Measurements from ENCODE around the gene LHFPL3.
"Not testable (repeated sequence)": the region's sequence is repeated elsewhere in the genome, so short reads cannot be mapped to it uniquely, and the experiment has no call there.

The LHFPL3 gene

DNA sequence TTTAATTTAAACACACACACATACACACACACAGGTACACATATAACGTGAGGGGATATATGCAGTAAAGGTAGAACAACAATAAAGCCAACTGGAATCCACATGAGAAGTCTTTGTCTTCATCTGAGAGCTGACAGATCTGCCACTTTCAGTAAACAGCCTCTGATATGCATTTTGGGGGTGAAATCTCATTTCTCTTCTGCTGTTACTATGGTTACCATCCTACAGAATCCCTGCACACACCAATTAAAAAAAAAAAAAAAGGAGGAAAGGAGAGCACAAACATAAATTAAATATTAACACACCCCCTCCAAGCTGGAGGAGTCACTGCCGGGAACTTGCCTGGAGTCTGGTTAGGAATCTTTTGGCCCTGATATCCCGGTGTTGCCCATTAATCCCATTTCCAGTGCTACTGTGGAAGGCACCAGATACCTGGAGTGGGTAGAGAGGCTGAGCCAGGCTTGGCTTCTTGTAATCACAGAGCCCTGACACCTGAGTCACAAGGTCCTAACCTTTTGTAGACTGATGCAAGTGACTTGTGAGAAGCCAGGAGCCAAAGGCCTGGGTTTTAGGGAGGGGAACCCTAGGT is 169.1 kb downstream of the LHFPL3 start:
- no peak for DNase-seq

DNA sequence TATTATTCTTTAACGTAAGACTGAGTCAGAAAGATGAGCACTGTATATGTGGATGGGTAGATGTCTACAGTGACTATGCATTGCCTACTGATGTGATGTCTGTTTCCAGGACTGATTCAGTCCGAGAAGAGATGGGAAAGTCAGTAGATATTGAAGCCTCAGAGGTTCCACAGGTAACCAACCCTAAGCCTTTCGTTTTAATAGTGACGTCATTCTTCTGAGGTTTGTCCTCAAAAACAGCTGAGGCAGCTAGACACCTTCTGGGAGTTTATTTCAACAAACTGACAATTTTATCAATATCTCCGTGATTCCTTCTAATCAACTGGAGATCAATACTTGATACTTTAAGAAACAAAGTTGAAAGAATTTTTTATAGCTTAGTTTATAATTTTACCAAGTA is 171.6 kb downstream of the LHFPL3 start:
- no peak for DNase-seq

DNA sequence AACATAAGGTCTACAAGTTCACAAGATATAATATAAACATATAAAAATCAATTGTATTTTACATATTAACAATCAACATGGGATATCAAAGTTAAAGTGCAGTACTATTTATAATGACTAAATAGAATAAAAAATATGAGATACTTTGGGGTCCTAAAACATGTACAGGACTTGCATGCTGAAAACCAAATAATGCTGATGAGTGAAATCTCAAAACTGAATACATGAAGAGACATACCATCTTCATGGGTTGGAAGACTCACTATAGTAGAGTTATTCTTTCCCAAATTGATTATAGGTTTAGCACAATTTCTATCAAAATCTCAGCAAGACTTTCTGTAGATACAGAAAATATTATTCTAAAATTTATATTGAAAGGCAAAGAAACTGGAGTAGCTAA is 181.5 kb downstream of the LHFPL3 start:
- DNase-seq = no peak

DNA sequence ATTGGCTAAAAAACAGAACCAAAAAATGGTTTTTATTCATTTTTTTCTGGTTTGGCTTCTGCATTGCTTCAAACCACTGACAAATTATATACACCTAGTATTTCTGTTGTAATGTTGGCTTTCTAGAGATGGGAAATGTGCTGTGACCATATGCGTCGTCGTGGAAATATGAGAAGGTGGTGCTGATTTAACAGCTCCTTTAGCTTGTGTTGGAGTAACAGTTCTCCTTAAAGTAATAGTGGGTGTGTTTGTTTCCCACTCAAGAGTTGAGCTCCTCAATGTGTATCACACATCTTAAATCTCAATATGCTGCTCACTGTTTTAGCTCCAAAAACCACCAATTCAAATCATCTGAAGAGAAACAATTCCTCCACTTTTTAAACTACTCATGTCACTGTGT is 196.4 kb downstream of the LHFPL3 start:
- DNase-seq = no peak

DNA sequence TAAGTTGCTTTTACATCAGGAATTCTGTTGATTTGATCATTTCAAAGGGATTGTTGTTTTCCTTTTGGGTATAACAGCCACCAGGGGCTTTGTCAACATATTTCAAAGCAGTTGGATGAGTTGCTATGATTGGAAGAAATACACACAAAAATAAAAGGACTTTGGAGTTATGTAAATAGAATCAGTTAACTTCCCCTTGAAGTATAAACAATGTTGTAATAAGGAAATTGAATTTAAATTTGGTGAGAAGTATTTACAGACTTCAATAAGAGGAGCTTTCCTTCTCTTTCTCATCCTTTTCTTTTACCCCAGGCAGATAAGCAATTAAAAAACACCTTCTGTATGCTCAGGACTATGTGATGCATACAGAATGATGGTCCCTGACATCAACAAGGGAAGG is 199.7 kb downstream of the LHFPL3 start:
- no peak for DNase-seq

DNA sequence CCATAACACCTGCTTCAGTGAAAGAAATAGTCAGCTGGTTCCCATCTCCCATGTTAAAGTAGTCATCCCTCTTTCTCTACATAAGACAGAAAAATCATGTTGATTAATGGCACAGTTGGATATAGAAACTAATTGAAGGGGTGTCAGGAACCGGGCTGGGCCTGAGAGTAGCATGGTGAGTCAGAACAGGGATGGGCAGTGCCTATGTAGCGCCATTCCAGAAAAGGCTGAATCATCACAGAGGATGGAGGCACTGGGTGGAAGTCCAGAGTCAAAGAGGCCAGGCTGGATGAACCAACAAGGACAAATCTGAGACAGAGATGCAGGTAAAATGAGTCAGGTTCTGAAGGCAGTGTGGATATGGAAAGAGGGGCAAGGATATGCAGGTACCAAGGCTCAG is 201.2 kb downstream of the LHFPL3 start:
- DNase-seq = no peak

DNA sequence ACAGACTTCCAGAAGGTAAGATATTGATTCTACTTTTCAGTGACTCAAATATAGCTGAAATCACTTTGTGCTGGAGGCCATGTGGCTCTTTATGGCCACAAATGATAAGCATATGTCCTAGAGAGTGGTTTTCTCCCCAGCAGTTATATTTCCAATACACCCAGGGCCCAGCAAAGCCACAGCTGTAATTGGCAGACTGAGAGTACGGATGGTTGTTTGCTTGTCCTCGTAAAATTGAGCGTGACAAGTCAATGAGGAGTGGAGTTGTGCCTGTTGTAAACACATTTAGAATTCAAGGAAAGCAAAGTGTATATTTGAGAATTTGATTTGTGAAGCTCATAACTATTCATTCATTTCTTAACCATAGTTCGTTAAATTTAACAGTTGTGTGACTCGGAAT is 201.8 kb downstream of the LHFPL3 start:
- DNase-seq = no peak

DNA sequence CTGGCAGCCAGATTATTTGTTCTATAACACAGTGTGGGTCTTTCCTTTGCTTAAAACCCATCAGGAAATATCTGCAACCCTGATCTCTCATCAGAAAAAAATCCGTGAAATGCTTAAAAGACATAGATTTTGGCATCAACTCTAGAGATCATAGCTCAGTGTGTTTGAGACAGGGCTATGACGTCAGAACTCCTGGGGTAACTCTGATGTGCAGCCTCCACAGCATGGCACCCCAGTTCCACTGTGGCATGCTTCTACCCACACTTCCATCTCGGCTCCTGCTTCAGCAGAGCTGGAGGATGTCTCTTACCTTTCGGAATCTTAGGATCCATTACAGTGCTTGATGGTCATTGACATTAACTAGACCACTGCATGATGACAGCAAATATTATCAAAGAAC is 205.7 kb downstream of the LHFPL3 start:
- no peak for DNase-seq

DNA sequence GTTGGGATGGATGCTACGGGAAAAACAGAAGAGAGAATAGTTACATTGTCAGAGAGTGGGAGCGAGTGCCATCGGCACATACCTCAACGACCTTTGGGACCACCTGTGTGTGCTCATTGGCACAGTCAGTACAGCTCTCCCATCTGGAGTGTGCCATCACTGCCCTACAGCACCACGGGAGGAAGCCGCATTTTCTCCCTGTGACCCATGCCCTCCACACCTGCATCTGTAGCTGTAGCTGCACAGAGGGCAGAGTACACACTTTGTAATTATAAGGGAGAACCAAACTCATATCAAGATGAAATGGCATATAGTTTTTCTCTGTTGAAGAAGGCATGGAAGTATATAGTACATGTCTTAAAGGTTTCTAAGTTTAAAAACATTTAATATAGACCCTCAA is 207.4 kb downstream of the LHFPL3 start:
- no peak for DNase-seq

DNA sequence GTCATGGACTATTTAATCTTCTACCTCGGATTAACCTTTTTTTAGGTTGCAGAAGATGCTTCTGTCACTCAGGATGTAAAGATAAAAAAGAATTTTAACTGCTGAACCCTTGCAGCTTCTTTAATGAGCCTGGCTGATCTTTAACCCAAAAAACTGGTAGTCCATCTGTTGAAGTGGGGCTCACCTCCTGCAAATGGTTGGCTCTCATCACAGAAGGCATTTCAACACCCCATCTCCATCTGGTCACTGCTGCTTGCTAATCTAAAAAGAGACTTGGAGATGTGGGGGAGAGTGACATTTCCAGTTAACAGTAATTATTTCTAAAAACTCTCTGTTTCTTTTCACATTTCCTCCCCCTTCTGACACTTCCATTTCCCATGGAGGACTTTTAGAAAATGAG is 208.6 kb downstream of the LHFPL3 start:
- no peak for DNase-seq

DNA sequence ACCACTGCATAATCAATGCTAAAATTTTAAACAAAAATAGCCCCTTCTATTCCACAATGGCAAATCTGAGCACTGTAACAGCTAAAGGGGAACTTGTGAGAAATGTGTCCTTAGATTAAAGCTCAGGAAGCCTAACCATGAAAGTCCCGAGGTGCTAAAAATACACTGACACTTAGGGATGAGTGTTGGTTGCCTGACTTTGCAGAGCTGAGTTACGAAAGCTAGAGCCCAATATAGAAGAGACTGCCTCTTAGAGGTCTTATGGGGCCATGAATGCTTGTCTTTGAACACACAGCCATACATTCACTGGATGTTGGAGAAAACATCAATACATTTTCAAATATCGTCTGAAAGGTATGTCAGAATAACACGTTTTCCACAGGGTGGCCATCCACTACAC is 209.7 kb downstream of the LHFPL3 start:
- DNase-seq = no peak

DNA sequence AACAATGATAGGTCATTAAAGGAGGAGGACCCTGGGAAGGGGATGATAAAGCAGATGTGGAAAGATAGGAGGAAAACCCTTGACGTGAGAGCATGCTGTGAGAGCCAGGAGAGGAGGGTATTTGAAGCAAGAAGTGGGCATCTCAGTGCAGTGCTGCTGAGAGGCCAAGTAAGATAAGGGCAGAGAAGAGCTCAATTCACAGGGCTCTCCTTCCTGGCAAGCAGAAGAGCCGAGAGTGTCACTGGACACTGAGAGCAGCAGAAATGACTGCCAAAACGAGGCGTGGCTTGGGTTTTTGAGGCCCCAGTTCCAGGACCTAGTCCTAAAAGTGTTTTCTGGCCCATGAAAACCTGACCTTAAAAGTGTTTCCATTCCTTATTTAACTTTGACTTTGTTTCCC is 213.5 kb downstream of the LHFPL3 start:
- DNase-seq = no peak

DNA sequence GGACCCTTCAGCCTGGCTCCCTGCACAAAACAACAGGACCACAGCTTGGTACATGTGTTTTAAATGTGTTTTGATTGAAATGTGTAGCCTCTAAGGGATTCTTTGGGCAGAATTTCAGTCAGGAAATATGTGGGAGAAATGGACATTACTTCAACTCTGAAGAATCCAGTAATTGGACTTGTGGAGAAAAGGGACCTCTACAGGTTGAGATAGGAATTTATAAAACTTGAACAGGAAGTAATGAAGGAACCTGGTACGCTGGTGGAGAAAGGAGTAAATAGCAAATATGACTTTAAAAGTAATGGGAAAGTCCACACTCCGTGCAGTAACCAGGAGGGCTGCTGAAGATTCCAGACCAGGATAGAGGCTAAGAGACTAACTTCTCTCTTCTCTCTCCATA is 220.5 kb downstream of the LHFPL3 start:
- peak; percentile 9 for DNase-seq

DNA sequence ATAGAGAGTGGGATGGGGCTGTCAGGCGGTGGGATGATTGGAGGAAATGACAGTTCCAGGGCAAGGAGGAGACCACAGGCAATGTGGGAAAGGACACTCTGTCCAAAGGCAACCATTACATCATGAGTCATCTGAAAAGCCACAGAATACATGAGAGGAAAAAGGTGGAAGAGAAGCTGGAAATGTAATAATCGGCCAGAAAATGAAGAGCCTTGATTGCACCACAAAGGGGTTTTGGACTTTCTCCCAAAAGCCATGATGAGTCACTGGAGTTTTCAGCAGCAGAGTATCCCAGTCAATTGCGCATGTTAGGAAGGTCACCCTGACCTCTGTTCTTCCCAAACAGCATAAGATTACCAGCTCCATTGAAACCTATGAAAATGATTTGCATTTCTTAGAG is 222.0 kb downstream of the LHFPL3 start:
- DNase-seq = no peak

DNA sequence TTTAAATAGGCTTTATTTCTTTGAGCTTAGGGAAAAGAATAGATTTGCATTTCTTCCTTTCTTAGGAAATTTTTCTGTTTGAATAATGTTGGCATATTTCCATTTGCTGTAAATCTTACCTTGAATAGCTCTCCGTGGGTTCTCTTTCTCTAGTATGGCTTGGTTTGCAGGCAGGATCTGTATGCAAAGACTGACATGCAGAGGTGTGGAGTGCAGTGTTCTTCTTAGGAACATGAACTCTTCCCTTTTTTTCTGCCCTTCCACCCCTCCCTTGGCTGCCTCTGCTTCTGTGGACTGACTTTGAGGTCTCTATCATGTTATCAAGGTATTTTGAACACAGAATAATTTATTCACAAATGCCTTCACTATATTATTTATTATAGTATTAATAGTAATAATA is 222.8 kb downstream of the LHFPL3 start:
- no peak for DNase-seq

DNA sequence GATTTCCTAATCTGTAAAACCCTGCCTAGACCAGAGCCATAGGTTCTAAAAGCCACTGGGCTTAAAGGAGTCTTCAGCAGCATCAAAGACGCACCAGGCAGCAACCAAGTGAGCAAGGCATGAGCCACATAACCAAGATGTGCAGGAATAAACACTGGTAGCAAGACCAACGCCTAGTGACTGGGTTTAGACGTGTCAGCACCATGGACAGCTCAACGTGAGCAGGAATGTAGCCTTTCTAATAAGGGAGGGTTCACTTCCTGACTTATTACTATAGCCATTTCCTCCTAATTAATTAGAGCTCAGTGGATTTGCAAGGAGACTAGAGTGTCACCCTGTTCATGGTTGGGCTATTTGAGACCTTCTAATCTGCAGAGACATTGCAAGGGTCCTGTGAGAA is 223.7 kb downstream of the LHFPL3 start:
- DNase-seq = no peak

DNA sequence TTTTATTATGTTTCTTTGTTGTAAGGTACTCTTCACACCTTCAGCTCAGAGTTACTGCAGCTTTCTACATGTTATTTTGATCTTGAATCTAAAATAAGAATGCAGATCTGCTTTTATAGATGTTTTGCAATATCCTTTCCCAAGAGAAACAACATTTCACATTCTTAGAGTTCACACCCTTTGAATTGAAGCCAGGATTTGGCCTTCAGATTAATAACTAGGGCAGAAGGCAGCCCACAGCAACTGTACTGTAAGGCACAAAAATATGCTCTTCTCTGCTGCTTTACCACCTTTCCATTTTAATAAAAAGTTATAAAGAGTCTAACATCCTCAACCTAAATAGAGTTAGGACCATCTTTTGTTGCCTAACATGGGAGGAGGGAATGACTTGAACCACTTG is 224.7 kb downstream of the LHFPL3 start:
- DNase-seq = no peak

DNA sequence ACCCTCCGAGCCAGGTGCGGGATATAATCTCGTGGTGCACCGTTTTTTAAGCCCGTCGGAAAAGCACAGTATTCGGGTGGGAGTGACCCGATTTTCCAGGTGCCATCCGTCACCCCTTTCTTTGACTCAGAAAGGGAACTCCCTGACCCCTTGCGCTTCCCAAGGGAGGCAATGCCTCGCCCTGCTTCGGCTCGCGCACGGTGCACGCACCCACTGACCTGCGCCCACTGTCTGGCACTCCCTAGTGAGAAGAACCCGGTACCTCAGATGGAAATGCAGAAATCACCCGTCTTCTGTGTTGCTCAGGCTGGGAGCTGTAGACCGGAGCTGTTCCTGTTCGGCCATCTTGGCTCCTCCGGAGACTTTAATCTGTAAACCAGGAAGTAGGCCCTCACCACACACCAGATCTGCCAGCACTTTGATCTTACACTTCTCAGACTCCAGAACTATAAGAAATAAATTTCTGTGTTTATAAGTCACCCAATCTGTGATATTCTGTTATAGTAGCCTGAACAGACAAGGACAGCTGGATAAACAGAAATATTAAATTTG is 235.0 kb downstream of the LHFPL3 start:
- DNase-seq = not testable (repeated sequence)

DNA sequence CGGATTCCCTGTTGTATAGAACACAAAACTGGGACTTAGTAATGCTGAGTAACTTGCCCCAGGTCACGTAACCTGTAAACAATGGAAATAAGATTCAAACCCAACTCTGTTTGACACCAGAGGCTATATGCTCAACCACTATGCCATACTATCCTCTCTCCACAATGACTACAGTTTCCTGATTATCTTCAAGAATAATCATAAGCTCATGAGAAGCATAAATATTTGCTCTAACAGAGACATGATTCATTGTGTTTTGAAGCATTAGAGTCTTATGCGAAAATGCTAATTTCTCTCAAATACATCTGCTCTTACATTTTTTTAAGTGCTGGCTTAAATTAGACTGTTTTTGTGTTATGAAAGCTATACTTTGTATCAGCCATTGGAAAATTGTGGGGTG is 241.3 kb downstream of the LHFPL3 start:
- no peak for DNase-seq

DNA sequence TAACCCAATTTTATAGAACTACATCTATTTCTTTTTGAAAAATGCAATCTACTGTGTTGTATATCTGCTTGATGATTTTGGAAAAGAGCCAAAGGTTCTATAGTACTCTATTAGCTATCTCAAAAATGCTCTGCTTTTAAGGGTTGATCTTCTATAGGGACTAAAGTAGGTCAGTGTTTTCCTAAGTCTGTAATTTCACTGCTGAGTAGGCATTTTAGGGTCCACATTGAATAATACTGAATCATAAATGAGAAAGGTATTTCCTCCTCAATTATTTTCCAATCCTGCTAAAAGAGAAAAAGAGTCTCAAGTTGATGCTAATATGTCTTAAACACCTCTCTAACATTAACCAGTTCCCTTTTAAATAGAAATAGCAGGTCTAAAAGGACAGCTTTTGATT is 244.2 kb downstream of the LHFPL3 start:
- no peak for DNase-seq

DNA sequence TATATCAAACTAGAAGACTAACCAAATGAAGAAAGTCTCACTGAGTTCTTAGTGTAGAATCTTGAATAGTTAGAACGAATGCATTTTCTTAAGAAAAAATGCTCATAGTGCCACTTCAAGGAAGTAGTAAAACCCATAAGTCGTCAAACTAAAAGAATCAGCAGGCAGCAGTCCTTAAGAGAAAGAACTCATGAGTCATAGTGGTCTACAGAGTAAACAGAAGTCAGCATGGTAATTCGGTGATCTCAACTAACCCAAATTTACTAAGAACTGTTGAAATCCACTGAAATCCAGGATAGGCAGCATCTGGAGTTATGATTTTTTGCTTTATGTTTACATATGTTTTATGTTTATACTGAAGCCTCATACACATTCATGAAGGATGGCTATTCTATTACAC is 256.2 kb downstream of the LHFPL3 start:
- no peak for DNase-seq

DNA sequence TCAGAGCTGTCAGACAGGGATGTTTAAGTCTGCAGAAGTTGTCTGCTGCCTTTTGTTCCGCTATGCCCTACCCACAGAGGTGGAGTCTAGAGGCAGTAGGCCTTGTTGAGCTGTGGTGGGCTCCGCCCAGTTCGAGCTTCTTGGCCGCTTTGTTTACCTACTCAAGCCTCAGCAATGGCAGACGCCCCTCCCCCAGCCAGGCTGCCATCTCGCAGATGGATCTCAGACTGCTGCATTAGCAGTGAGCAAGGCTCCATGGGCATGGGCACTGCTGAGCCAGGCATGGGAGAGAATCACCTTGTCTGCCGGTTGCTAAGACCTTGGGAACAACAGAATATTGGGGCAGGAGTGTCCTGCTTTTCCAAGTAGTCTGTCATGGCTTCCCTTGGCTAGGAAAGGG is 267.2 kb downstream of the LHFPL3 start:
- DNase-seq = not testable (repeated sequence)

DNA sequence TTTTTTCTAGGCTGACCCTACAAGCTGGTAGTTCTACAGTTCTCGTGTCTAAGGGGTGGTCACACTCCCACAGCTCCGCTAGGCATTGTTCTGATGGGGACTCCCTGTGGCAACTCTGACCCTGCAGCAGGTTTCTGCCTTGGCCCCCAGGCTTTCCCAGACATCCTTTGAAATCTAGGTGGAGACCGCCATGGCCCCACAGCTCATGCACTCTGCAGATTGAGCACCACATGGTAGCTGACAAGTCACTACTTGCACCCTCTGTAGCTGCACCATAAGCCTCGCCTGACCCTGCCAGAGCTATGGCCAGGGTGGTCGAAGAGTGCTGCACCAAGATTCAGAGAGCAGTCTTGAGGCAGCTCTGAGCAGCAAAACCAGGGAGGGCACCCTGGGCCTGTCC is 275.6 kb downstream of the LHFPL3 start:
- DNase-seq = no peak

DNA sequence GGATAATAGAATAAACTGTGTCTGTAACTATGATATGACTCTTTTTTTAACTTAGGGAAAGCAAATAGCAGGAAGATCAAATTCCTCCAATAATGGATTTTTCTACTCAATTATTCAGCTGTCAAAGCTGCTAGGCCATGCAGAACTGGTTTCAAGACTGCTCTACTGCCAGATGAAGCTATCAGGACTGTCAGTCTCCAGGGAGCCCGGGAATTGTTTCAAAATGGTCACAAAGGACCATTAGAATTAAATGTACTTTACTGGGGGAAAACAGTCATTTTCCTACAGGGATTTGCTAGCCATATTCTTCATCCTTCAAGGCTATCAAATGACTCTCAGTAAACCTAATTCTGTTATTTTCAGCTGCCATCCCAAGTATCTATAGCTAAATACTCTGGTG is 276.3 kb downstream of the LHFPL3 start:
- no peak for DNase-seq

DNA sequence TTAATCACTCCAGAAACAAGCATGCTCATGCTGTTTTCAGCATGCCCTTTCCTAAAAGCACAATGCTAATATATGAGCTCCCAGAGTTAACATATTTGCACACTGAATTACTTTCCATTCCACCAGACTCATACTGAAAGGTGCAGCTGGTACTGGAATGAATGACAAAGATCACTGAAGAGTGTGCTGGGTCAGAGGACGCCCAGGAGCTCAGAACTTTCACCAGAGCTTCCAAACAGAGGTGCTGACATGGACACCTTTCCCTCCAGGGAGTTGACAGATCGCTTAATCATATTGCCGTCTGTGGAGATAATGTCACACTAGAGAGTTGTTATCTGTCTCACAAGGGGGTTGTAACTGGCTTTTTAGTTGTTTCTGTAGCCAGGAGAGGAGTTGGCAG is 292.9 kb downstream of the LHFPL3 start:
- DNase-seq = no peak

DNA sequence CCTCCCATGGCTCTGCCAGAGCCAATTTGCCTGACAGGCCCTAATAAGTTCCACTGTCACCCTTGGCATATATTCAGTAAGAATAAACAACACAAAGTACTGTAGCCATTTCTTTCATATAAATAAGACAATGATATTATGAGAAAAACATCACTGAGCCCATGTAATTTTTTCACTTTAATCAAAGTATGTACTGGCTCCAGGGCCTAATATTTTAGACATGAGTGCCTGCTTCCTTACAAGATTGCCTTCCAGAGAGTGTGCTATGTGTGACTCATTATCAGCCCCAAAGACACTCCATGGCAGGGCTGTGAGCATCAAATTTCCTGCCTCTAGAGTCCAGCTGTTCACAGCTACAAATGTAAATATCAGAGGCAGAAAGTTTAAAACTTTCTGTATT is 297.6 kb downstream of the LHFPL3 start:
- DNase-seq = no peak

All from NCI-H2107 (cell line).